ENCODE results near the gene ARHGEF4.

ARHGEF4 gene

DNA sequence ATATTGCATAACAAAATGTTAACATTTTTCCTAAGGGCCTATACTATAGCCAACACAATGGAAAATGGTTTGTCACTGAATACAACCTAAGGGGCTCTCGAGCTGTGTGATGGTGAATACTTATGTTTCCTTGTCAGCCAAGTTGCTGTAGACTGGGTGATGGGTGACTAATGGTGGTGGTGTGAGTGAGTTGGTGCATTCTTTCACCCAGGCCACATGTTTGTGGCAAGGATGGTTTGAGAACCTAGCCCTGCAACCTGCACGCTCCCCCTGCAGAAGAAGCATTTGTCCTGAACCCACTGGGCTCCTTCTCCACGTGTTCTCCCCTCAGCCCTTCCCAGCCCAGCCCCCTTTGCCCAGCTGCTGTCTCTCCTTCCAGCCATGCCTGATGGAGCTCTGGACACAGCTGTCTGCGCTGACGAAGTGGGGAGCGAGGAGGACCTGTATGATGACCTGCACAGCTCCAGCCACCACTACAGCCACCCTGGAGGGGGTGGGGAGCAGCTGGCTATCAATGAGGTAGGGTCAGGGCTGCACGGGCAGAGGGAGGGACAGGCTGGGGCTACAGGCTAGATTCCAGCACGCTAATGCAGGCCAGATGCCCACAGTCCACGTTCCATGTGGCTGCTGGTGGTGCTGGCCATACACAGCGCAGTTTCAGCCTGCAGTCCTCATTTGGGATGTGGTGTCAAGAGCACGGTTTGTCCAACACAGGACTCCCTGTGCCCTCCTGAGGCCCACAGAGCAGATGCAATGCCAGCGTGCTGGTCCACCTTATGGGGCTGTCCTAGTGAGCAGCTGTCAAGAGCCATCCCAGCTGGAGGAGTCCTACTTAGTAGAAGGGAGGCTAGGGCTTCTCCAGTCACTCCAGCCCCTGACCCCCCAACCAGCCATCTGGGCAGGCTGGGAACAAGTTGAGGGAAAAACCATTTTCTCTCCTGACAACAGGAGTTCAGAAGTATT is 191.1 kb downstream of the ARHGEF4 start:
- no peak for DNase-seq

DNA sequence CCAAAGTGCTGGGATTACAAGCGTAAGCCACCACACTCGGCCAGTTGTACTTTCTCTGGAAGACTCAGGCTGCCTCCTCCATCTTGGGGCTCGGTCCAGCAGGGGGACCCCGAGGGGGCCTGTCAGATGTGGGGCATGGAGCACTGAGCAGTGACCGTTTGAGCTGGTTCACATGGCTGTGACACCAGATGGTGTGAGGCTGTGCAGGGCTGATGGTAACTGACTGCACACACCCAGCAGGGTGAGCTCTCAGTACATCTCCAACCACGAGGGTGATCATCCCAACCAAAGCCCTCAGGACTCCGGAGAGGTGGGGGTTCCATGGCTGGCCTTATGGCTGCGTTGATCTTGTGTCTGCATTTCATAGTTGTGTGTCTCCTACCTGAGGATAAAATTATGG is 193.1 kb downstream of the ARHGEF4 start:
- DNase-seq: no peak

DNA sequence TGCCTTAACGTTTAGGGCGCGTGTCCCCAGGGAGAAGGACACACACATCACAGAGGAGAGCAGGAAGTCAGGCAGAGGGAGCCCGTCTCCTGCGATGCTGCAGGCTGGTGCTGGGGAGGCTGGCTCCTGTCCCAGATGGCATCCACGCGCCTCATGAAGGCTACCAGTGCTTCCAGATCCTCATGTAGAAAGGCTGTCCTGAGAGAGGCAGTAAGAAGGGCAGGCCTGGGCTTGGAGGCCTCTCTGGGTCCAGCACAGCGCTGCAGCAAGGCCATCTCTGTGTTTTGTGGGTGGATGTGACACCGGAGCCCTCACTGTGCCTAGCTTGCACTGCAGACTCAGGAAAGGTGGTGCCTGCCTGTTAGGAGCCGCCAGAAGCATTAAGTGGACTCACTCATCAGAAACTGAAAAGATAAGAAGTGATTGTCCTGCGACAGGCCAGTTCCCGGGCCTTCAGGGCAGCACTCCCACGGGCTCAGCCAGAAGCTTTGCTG is 193.8 kb downstream of the ARHGEF4 start:
- DNase-seq: no peak

DNA sequence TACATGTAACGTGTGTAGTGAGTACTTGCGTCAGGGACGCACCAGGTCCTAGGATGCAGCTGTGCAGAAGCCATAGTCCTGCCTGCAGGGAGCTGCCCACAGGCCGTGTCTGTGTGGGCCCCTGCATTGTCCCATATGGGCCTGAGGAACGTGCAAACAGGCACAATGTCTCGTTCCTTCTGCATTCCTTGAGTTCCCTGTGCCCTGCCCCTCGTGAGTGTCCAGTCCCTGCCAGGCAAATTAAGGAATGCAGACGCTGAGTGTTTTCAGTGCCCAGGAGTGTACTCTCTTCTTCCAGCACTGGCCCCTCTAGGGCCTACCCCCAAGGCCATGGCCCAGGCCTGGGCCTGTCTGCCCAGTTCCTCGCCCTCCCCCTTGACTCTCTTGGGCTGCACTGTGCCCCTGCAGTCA is 194.7 kb downstream of the ARHGEF4 start:
- no peak for DNase-seq

DNA sequence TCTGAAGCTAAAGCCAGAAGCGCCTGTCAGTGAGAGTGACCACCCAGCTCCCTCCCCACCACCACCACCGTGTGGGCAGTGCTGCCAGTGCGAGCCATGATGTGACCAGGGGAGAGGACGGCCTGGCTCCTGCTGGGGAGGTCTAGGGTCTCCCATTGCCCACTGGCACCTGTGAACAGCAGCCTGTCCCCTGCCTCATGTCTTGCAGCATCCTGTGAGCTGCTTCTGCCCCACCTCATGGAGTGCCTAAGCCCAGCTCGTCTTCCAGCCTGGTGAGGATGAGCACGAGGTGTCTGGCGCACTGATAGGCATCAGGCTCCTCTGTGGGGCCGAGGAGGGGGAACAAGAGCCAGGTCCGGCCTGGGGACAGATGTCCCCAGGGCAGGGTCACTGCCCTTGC is 195.2 kb downstream of the ARHGEF4 start:
- DNase-seq: no peak

DNA sequence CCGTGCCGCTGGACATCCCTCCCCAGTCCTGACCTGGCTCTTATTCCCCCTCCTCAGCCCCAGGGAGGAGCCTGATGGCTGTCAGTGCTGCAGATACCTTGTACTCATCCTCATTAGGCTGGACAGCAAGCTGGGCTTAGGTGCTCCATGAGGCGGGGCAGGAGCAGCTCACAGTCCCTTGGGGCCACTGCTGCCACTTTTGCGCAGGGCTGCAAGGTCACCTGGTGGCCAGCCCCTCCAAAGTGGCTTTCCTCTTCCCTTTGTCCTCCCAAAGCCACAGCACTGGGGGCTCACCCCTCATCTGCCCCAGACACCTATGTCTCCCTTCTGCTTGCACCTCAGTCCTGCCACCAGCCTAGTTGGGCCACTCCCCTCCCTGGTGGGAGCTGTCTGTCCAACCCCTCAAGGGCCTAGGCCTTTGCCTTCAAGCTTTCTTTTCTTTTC is 195.7 kb downstream of the ARHGEF4 start:
- no peak for DNase-seq

DNA sequence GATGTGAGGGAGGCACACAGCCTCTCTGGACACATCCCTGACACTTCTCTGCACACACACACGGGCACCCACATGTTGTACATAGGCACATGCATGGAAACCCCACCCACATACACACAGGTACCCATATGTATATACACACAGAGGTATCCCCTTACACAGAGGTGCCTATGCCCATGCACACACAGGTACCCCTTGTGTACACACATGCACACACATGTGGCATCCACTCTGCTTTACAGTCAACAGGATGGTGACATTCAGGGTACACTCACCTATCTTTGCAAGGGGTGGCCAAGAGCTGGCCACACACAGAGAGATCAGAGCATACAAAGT is 197.0 kb downstream of the ARHGEF4 start:
- no peak for DNase-seq

DNA sequence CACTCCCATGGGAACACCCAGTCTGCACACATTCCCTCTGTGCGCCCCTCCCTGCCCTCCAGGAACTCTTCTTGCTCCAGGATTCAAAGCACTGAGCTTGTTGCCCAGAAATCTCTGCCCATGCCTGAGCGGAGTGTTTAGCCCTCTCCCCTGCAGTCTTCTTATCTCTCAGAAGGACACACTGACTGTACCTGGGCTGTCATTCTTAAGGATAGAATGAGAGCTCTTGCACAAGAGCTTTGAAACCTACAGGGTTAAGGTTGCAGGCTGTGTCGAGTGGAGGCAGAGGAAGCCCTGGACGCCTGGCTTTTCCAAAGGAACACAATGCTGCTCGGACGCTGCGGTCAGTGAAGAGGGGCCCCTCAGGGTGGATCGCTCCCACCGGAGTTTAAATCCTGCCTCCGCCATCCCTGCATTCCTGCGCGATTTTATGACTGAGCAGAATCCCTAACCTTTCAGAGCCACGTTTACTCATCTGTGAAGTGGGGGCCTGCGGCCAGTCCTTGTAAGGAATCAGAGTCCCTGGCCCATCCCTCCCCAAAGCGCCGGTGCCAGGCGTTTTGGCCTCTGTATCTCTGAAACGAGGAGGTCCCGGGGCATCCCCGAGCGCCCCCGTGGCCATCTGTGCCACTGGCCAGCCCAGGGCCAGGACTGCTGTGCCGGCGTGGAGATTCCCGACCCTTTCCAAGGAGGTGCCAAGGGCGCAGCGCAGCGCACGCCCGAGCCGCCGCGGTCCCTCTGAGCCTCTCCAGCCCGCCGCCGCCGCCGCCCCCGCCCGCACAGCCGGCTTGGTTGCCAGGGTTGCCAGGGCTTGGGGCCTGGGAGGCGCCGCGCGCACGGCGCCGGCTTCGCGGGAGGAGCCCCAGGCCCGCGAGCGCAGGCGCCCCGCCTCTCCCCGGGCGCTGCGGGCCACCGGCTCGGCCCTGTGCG is 197.7 kb downstream of the ARHGEF4 start:
- DNase-seq: peak; percentile 46

DNA sequence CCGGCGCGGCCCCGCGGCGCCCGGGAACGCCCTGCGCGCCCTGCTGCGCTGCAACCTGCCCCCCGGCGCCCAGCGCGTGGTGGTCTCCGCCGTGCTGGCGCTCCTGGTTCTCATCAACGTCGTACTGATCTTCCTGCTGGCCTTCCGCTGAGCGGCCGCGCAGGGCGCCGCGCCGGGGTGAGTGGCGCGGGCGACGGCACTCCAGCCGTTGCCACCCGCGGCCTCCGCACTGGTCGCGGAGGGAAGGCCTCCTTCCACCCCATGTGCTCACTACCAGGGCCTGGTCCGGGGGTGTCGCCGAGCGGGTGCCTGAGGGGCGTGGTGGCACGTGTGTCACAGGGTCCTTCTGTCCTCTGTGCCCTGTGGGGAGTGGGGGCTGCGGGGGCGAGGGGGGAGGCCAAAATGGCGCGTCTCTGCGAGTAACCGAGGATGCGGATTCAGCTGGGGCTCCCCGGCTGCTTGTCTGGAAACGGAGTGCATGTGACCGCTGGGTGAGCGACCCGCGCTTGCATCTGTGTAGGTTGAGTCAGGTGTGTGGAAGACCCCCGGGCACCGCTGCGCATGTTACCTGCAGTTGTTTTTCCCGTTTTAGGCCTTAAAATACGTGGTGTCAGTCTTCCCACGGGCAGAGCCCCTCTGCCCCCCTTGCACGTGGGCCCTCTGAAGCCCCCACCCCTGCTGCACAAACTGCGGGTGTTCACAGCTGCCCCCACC is 198.6 kb downstream of the ARHGEF4 start:
- no peak for DNase-seq

DNA sequence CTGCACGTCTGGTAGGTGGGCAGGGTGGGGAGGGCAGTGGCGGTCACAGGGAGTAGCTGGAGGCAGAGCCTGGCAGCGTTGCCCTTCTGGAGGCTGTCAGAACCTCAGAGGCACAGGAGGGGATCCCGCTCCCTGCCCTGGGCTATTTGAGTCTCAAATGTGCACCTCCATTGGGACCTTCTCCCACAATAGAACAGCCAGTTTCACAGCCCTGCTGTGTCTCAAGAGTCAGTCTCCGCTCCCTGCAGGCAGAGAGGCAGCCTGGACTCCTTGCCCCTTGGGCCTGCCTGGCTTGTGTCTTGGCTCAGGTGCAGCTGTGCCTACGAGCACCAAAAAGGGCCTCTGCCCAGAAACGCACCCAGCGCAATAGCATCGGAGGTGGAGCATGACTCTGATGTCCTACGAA is 199.1 kb downstream of the ARHGEF4 start:
- DNase-seq: no peak

DNA sequence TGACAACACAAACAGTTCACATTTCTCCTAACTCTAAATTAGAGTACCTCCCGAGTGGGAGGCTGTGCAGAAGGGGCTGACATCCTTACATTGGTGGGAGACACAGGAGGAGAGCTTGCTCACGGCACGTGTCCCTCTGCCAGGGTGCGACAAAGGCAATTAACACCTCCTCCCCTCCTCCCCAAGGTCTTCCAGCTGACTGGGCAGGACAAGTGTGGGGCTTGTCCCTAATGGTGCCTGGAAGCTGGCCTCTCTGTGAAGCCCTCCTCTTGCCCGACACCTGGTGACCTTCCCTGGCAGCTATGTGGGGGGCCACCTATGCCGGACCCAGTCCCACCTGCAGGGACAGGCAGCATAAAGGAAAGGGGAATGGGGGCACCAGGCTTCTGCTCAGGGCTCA is 199.6 kb downstream of the ARHGEF4 start:
- no peak for DNase-seq

DNA sequence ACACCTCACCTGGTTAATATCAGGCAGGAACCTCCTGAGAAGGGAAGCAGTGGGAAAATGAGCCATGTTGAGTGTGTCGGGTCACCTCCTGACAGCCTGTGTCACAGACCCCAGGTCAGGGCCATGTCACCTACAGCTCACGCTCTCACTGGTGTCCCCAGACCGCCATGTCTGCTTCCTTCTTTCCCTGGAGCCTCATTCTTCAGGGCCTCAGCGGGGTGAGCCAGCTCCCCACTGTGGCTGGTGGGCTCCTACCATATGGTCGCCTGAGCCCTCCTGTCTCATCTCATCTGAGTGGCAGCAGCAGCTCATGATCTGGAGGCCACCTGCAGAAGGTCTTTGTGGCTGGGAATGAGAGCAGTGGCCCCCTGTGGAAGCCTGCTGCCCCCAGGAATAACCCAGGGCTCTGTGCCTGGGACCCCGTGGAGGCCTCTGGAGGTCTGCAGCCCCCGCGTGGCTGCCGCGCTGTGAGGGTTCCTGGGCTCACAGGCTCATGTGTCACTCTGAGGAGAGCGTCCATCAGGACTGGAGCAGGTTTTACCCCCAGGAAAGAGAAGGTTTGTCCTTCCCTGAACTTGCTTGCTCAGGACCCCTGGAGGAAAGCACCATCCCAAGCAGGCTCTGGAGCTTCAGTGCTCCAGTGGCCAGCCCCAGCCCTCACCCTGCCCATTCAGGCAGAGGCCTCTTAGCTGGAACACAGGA is 200.1 kb downstream of the ARHGEF4 start:
- no peak for DNase-seq

DNA sequence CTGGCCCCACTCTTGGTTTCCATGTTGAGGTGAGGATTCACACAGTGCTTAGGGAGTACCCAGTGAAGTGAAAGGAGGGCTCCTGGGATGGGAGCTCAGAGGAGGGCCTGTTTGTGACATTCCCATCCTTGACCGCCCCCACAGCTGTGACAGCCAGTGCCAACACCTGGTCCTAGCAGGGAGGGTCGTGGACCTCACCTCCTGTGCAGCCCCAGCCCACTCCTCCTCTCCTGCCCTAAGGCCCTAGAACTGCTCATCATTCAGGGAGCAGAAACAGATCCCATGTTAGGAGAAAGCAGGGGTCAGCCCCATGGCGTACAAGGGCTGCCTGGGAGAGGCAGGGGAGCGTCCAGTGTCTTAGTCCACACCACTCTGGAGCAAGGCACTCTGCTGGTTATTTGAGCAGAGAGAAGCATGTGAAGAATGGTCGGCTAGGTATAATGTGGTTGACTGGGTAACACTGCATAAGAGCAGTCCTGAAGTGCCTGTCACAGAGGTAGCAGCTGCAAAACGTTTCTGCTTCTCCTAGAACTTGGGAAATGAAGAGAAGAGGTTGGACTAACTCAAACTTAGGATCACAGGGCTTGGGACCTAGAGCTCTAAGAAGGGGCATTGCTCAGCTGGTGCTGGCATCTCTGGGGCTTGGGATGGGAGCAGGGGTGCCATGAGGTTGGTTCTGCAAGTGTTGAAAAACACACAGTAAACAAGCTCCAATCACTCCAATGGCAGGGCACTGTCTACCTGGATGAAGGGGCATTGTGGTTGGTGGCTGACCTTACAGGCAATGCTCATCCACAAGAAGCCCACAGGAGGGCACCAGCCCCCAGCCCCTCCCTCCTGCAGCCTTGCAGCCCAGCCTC is 200.9 kb downstream of the ARHGEF4 start:
- no peak for DNase-seq

DNA sequence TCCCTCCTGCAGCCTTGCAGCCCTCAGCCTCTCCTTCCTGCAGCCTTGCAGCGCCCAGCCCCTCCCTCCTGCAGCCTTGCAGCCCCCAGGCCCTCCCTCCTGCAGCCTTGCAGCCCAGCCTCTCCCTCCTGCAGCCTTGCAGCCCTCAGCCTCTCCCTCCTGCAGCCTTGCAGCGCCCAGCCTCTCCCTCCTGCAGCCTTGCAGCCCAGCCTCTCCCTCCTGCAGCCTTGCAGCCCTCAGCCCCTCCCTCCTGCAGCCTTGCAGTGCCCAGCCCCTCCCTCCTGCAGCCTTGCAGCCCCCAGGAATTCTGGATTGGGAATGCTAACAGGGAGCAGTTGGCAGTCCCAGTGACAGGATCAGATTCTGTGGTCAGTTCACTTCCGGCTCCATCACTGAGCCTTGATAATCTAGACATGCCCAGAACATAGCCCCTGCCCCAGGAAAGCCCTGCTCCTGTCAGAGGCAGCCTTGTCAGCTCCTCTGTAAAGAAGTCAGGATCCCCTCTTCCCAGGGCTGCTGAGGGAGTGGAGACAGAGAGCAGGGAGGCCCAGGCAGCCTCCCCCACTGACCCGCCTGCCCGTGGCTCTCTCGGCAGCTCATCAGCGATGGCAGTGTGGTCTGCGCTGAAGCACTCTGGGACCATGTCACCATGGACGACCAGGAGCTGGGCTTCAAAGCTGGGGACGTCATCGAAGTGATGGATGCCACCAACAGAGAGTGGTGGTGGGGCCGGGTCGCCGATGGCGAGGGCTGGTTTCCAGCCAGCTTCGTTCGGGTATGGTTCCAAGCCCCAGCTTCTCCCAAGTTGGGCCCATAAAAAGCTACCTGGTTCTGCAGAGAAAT is 201.8 kb downstream of the ARHGEF4 start:
- DNase-seq: no peak

DNA sequence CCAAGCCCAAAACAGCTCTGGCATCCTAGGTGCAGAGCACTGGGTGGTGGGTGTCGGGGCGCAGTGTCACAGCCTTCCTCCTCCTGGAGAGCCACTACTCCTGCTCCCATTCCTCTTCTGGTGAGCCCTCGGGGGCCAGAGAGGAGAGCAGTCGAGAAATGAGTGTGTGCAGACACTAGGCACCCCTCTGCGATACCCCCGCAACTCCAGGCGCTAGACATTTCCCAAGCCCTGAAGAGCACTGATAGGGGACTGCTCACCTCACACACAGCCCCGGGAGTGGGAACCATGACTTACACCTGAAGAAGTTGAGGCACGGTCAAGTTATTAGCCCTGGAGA is 202.4 kb downstream of the ARHGEF4 start:
- DNase-seq: no peak

DNA sequence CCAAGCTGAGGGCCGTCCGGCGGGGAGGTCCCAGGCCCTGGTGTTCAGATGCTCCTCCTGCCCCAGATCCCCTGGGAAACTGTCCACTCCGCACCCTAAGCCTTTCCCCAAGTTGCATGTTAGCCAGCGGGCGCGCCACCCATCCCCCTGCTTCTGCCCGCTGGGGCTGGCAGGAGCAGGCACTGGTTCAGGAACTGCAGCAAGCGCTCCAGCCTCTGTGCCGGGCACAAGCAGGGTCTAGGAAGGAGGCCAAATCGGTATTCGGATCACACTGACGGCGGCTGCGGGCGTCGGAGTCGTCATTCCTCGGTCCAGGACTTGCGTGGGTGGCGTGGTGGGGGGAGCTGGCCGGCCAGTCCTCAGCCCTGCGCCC is 202.8 kb downstream of the ARHGEF4 start:
- no peak for DNase-seq

DNA sequence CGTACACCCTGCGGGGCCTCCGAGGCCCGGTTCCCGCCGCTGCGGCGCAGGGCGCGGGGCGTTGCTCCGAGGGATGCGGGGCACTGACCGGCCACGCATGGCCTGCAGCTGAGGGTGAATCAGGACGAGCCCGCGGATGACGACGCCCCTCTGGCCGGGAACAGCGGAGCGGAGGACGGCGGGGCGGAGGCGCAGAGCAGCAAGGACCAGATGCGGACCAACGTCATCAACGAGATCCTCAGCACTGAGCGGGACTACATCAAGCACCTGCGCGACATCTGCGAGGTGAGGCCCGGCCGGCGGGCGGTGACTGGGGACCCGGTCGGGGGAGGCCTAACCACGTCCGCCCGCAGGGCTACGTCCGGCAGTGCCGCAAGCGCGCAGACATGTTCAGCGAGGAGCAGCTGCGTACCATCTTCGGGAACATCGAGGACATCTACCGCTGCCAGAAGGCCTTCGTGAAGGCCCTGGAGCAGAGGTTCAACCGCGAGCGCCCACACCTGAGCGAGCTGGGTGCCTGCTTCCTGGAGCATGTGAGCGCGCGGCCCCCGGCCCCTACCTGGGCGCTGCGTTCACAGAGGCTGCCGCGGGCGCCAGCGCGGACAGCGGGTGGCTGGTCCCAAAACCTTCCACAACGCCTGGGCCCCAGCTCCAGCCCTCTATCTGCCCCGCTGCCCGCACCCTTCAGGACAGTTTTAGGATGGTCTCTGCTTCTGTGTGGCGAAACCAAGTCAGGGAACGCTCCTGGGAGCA is 203.4 kb downstream of the ARHGEF4 start:
- no peak for DNase-seq

DNA sequence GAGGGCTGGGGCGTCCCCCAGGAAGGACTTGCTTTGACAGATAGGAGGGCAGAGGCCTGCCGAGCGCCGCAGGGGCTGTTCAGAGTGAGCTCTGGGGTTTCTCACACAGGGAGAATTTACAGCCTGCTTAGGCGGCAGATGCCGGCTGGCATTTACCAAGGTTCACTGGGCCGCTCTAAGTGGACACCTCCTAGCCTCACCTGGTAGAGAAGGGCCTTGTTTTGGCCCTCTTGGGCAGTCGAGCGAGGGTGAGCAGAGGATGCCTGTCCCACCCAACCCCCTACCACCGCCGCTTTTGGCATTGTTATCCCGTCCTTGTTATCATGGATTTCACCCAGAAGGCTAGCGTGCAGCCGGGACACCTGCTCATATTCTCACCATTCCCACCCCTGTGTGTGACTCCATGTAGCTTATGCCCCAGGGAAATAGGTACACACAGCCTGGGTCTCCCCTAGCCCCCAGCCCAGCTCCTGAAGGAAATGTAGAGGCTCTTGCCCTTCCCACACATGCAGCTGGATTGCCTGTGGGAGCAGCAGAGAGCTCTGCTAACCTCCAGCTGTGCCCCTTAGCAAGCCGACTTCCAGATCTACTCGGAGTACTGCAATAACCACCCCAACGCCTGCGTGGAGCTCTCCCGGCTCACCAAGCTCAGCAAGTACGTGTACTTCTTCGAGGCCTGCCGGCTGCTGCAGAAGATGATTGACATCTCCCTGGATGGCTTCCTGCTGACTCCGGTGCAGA is 204.1 kb downstream of the ARHGEF4 start:
- DNase-seq: no peak
